DMS53 (cell line): ENCODE data around the gene AQP11.
"Not testable (repeated sequence)": the region's sequence is repeated elsewhere in the genome, so short reads cannot be mapped to it uniquely, and the experiment has no call there.

Experiments
- DNase-seq: peaks from one replicate; lab custom pipeline; 2025; lab: John Stamatoyannopoulos, UW

AQP11 gene, protein sequence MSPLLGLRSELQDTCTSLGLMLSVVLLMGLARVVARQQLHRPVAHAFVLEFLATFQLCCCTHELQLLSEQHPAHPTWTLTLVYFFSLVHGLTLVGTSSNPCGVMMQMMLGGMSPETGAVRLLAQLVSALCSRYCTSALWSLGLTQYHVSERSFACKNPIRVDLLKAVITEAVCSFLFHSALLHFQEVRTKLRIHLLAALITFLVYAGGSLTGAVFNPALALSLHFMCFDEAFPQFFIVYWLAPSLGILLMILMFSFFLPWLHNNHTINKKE

DNA sequence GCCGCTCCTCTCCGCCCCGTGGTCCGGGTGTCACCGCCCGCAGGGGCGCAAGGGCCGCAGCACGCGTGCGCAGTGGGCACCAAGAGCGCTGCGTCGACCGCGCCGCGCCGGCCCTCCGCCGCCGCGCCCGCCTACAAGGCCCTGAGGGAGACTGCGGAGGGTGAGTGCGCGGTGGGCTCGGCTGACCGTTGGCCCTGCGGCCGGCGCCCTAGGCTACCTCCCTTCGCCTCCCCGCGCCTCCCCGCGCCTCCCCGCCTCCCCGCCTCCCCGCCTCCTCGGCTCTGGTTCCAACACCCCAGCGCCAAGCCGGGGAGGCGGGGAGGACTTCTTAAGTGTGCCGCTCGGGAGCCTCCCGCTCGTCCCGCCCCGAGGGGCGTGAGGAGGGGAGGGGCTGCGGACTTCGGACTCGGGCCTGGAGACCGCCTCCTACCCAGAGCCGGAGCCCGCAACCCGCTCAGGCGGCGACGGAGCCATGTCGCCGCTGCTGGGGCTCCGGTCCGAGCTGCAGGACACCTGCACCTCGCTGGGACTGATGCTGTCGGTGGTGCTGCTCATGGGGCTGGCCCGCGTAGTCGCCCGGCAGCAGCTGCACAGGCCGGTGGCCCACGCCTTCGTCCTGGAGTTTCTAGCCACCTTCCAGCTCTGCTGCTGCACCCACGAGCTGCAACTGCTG lies at the start of gene AQP11:
AQP11 (plus strand) TSS at position 433 of the 673 bp plus-strand sequence; CDS start at position 473, 40 bp downstream.
- peak; percentile 99 for DNase-seq

DNA sequence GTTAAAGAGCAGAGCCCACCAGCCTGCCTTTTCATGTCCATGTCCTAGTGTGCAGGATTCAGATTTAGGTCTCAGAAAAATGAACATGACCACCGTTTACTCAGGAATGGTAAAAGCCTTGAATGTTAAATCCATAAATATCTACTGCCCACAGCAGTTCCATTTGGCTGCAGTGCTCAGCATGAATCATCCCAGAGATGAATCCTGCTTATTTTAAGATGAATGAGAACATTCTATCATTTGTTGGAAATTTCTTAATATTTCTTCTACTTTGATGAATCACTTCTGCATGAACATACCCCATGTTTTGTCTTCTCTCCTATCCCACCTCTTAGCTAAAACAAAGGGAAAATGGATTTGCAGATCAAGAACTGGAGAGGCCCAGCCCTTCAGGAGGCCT lies 47.5 kb upstream of the AQP11 start:
- no peak for DNase-seq

- peak; percentile 84 for DNase-seq
Measured at GRCh38 chr11:77547047-77547836, 42.5 kb upstream of the AQP11 start.

GRCh38 chr11:77547863-77548551 lies 41.7 kb upstream of the AQP11 start:
- DNase-seq = peak; percentile 97

GRCh38 chr11:77548552-77549445 lies 41.0 kb upstream of the AQP11 start:
- no peak for DNase-seq

- DNase-seq = not testable (repeated sequence)
Measured at GRCh38 chr11:77551426-77551825, 38.3 kb upstream of the AQP11 start.

GRCh38 chr11:77557553-77557952 lies 32.2 kb upstream of the AQP11 start:
- peak; percentile 85 for DNase-seq

- no peak for DNase-seq
Measured at GRCh38 chr11:77558380-77558779, 31.4 kb upstream of the AQP11 start.

DNA sequence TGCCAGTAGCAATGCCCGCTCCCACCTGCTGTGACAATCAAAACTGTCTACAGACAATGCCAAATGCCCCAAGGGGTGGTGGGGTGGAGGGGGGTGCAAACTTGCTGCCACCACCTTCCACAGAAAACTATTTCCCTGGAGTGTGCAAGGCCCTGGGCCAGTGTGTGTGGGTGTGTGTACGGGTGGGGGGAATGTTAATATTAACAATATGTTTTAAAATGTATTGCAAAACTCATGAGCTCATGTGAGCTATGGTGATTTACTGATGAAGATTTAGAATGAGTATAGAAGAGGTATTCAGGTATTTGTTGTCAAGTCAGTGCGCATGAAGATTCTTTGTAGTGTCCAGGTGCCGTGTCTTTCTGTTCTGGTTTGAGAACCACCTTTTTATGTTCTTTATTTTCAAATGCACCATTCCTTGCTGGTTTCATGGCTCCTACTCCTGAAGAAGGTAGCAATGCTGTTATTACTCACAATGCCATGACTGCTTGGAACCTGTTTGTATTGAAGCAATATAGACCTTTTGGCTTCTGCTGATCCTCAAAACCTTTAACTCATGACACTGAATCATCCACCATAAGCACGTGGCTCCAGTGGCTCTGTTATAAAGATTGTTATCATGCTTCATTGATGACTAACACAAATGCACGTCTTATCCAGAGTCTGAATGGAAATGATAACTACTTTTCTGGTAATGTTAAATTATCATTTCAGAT lies 29.9 kb upstream of the AQP11 start:
- no peak for DNase-seq

DNA sequence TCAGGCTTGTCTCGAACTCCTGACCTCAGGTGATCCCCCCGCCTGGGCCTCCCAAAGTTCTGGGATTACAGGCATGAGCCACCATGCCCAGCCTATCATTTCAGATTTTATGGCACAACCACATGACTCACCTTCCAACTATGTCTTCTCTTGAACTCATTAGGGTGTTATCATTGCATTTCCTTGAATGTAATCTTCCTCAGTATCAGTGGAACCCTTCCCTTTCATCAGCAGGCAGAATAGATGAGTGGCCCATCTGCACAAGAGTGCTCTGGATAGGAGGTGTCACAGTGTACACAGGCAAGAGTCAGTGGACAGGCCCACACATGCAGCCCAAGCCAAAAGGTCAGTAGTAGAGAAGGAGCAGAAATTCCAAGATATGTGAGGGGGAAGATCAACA lies 29.1 kb upstream of the AQP11 start:
- peak; percentile 26 for DNase-seq

- no peak for DNase-seq
Measured at GRCh38 chr11:77561257-77561656, 28.5 kb upstream of the AQP11 start.

GRCh38 chr11:77568306-77568705 lies 21.4 kb upstream of the AQP11 start:
- no peak for DNase-seq

DNA sequence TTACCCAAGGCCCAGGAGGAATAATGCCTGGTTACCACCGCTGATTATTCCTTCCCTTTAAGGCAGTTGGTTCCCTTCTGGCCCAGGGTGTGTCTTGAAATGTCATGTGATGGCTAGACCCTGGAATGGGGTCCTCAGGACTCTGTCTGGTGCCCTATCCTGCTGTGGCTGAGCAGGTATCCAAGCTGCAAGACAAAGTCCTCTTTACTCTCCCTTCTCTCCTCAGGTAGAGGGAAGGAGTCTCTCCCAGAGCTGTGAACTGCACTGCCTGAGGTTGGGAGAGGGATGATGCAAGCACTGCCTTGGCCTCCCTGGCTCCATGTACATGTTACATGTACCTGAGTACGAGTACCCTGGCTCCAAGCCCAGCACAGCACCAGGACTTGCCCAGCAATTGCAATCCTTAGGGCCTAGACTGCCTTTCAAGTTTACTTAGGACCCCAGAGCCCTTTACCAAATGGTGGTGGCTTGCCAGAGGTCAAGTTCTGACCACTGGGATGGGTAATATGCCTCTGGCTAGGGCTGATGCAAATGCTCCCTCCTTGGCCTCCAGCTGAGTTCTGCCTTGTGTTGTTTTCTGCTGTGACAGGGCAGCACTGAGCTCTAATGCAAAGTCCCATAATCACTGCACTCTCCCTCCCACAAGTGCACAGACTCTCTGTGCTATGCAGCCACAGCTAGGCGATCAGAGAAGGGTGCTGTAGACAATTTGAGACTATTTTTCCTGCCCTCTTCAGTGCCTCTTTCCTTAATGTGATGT lies 20.7 kb upstream of the AQP11 start:
- no peak for DNase-seq

DNA sequence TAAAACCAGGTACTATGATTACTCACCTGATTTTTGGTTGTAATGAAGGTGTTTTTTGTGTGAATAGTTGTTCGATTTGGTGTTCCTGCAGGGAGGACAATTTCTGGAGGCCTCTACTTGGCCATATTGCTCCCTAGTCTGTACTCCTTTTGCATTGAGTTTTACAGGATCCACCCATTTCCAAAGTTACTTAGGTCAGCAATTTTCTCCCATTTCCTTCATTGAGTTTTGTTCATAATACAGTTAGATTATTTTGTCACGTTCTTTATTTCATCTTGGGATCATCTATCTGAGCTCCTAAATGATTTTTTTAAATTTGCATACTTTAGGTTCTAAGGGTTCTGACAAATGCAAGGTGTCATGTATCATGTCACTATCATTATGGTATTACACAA lies 20.1 kb upstream of the AQP11 start:
- DNase-seq = no peak

DNA sequence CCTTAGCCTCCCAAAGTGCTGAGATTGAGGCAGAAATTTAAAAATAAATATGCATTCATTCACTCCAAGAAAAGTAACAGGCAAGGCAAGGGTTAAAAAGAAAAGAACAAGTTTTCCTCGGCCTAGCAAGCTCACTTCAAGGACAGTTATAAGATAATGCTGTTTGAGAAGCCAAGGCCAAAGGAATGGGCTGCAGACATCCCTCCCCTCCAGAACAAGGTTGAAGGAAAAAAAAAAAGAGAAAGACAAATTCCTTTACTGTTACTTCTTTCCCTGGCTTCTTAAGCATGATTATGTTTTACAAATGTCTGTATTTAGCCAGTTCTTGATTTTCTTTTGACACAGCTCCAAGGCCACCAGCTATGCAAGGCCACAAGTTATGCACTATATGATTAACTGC lies 18.9 kb upstream of the AQP11 start:
- DNase-seq = not testable (repeated sequence)

DNA sequence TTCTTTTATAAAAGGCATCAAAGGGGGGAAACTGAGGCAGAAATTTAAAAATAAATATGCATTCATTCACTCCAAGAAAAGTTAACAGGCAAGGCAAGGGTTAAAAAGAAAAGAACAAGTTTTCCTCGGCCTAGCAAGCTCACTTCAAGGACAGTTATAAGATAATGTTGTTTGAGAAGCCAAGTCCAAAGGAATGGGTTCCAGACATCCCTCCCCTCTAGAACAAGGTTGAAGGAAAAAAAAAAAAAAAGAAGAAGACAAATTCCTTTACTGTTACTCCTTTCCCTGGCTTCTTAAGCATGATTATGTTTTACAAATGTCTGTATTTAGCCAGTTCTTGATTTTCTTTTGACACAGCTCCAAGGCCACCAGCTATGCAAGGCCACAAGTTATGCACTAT lies 14.3 kb upstream of the AQP11 start:
- not testable (repeated sequence) for DNase-seq

DNA sequence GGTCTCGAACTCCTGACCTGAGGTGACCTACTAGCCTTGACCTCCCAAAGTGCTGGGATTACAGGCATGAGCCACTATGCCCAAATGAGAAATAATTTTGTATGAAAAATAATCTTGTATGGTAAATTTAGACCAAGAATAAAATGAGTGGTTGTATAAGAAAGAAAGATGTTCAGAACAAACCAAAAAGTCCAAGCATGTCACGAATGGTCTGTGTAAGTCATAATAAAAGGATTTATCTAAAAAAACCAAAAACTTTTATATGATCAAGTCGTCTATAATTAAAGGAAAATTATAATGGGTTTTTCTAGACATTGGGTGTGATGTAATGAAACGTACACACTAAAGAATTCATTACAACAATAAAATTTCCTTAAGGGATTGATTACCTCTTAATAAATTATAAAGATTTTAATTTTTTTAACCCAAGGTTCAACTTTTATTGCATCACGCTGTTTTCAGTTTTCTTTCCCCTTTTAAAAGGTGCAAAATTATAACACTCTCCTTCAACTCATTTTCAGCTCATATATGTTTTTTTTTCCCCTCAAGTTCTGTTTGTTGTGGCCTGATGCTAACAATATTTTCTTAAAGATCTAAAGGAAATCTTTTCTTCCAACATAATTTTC lies 8.9 kb upstream of the AQP11 start:
- peak; percentile 86 for DNase-seq

- no peak for DNase-seq
Measured at GRCh38 chr11:77589181-77589520, 602 bp upstream of the AQP11 start.

DNA sequence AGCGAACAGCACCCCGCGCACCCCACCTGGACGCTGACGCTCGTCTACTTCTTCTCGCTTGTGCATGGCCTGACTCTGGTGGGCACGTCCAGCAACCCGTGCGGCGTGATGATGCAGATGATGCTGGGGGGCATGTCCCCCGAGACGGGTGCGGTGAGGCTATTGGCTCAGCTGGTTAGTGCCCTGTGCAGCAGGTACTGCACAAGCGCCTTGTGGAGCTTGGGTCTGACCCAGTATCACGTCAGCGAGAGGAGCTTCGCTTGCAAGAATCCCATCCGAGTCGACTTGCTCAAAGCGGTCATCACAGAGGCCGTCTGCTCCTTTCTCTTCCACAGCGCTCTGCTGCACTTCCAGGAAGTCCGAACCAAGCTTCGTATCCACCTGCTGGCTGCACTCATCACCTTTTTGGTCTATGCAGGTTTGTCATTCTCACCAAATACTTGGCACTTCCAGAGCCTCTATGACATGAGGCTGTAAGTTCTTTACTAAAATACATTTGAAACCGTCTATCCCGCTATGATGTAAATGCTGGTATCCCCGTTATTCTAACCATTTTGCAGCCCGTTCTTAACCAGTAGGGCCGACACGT lies 535 bp downstream of the AQP11 start:
- DNase-seq = peak; percentile 94
